ENCODE measurements around the gene ADPRH. TPM values are rescaled to one million over a fixed set of nuclear protein-coding genes. Genes with fewer than 3 reads are reported as not detected.
A peak's percentile ranks its signal among the peaks of the same experiment; 100 is the strongest.

The ADPRH gene
- total RNA-seq, 1 donor from 2014 or later: 0.53 TPM

DNA sequence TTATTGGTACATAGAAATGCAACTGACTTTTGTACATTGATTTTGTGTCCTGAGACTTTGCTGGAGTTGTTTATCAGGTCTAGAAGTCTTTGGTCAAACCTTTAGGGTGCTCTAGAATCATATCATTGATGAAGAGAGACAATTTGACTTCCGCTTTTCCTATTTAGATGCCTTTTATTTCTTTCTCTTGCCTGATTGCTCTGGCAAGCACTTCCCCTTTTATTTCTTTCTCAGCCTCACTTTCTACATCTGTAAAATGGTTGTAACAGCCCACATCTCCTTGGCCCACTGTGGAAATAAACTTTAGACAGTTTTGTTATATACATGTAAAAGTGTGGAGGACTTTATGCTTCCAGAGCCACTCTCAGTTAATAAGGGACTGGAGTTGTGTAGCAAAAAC, 32.4 kb downstream of the ADPRH start:
- no peak for FAIRE-seq
- H3K4me3 ChIP-seq (ENCODE audit: low read depth, low read length): no peak overlapping the region
- peaks cover 2% of the 10 kb centered on the region for H3K27me3 ChIP-seq (ENCODE audit: control insufficient read depth, insufficient read depth, low read length)
- H3K36me3 ChIP-seq (ENCODE audit: control insufficient read depth, insufficient read depth, low read length): no peaks in the 10 kb centered on the region
- no peak for DNase-seq (ENCODE audit: low read depth)
- TF ChIP-seq, protein P1, sequence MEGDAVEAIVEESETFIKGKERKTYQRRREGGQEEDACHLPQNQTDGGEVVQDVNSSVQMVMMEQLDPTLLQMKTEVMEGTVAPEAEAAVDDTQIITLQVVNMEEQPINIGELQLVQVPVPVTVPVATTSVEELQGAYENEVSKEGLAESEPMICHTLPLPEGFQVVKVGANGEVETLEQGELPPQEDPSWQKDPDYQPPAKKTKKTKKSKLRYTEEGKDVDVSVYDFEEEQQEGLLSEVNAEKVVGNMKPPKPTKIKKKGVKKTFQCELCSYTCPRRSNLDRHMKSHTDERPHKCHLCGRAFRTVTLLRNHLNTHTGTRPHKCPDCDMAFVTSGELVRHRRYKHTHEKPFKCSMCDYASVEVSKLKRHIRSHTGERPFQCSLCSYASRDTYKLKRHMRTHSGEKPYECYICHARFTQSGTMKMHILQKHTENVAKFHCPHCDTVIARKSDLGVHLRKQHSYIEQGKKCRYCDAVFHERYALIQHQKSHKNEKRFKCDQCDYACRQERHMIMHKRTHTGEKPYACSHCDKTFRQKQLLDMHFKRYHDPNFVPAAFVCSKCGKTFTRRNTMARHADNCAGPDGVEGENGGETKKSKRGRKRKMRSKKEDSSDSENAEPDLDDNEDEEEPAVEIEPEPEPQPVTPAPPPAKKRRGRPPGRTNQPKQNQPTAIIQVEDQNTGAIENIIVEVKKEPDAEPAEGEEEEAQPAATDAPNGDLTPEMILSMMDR (IDR thresholded peaks at IDR 0.05; ENCODE audit: insufficient read depth, low read length, severe bottlenecking): no peak

DNA sequence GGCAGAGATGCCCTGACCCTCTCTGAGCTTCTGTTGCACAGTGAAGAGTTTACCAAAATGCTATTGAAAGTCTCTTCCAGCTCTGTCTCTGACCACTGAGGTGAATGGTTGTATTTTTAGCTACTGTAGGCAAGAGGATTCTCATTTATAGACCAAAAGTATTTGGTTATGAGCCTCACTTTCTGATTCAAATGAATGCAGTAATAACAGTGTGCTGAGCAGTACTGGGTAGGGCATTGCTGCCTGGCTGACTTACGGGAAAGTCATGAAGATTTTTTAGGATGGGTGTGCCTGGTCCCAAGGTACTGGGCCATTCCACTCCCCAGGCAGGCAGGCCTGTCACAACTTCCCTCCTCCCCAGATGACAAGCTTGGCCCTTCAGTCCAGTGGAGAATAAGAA, 33.9 kb downstream of the ADPRH start:
- peaks cover 4% of the 10 kb centered on the region for H3K27me3 ChIP-seq (ENCODE audit: control insufficient read depth, insufficient read depth, low read length)
- no peaks in the 10 kb centered on the region for H3K36me3 ChIP-seq (ENCODE audit: control insufficient read depth, insufficient read depth, low read length)
- no peak overlapping the region for H3K4me3 ChIP-seq (ENCODE audit: low read depth, low read length)
- TF ChIP-seq, protein P1 (IDR thresholded peaks at IDR 0.05; ENCODE audit: insufficient read depth, low read length, severe bottlenecking): no peak
- FAIRE-seq: no peak
- no peak for DNase-seq (ENCODE audit: low read depth)

- DNase-seq (ENCODE audit: low read depth) (no peak), FAIRE-seq (no peak)
- Histone ChIP-seq H3K27me3 (ENCODE audit: control insufficient read depth, insufficient read depth, low read length) (peaks cover 4% of the 10 kb centered on the region), H3K36me3 (ENCODE audit: control insufficient read depth, insufficient read depth, low read length) (no peaks in the 10 kb centered on the region), H3K4me3 (ENCODE audit: low read depth, low read length) (no peak overlapping the region)
- TF ChIP-seq, protein P1 (IDR thresholded peaks at IDR 0.05; ENCODE audit: insufficient read depth, low read length, severe bottlenecking): no peak
These were observed 34.6 kb downstream of the ADPRH start for GRCh38 chr3:119613872-119614271.

DNA sequence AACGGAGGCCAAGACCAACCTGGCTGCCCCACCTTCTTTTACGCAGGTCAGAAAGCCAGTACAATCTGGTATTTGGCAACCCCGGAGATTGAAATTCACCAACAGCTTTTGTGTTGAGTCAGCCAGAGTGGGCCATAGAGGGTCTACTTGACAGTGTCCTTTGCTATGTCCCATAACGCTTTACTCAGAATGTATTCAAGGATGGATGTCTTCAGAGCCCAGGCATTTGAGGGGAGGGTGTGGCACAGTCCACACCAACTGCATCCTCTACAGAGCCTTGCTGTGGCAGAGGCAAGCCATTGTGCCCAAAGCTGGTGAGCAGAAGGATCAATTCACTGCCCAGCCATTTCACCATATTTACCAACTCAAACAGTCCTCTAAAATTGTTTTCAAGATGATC, 36.8 kb downstream of the ADPRH start:
- Histone ChIP-seq H3K36me3 (ENCODE audit: control insufficient read depth, insufficient read depth, low read length) (no peaks in the 10 kb centered on the region), H3K27me3 (ENCODE audit: control insufficient read depth, insufficient read depth, low read length) (peaks cover 2% of the 10 kb centered on the region), H3K4me3 (ENCODE audit: low read depth, low read length) (no peak overlapping the region)
- FAIRE-seq: no peak
- DNase-seq (ENCODE audit: low read depth): no peak
- TF ChIP-seq, protein P1 (IDR thresholded peaks at IDR 0.05; ENCODE audit: insufficient read depth, low read length, severe bottlenecking): no peak

- Histone ChIP-seq H3K4me3 (ENCODE audit: low read depth, low read length) (no peak overlapping the region), H3K36me3 (ENCODE audit: control insufficient read depth, insufficient read depth, low read length) (no peaks in the 10 kb centered on the region), H3K27me3 (ENCODE audit: control insufficient read depth, insufficient read depth, low read length) (peaks cover 2% of the 10 kb centered on the region)
- TF ChIP-seq, protein P1 (IDR thresholded peaks at IDR 0.05; ENCODE audit: insufficient read depth, low read length, severe bottlenecking): no peak
- DNase-seq (ENCODE audit: low read depth): peak; percentile 39
- FAIRE-seq: no peak
These were observed 39.8 kb downstream of the ADPRH start for GRCh38 chr3:119619094-119619493.

GRCh38 chr3:119620899-119621298, 41.6 kb downstream of the ADPRH start:
- TF ChIP-seq, protein P1 (IDR thresholded peaks at IDR 0.05; ENCODE audit: insufficient read depth, low read length, severe bottlenecking): no peak
- H3K27me3 ChIP-seq (ENCODE audit: control insufficient read depth, insufficient read depth, low read length): peaks cover 2% of the 10 kb centered on the region
- DNase-seq (ENCODE audit: low read depth) (no peak), FAIRE-seq (peak; percentile 23)
- no peaks in the 10 kb centered on the region for H3K36me3 ChIP-seq (ENCODE audit: control insufficient read depth, insufficient read depth, low read length)
- no peak overlapping the region for H3K4me3 ChIP-seq (ENCODE audit: low read depth, low read length)
